NT2/D1 (cell line): Measurements from ENCODE around the gene CSNK1G1.

ENCODE experiments used
- SUZ12 ChIP-seq: IDR thresholded peaks from 2 replicates; pipeline ENCODE4 v1.6.1; 2011; ENCODE audit not compliant: insufficient read length, insufficient read depth; ENCODE audit errors: extremely low read depth
- YY1 ChIP-seq: IDR thresholded peaks from 2 replicates; pipeline ENCODE4 v1.6.1; 2011; ENCODE audit not compliant: insufficient read length, insufficient read depth
- ZNF274 ChIP-seq: IDR thresholded peaks from 2 replicates; pipeline ENCODE4 v1.6.1; 2011; ENCODE audit warnings: mild to moderate bottlenecking, low read depth, low read length

DNA sequence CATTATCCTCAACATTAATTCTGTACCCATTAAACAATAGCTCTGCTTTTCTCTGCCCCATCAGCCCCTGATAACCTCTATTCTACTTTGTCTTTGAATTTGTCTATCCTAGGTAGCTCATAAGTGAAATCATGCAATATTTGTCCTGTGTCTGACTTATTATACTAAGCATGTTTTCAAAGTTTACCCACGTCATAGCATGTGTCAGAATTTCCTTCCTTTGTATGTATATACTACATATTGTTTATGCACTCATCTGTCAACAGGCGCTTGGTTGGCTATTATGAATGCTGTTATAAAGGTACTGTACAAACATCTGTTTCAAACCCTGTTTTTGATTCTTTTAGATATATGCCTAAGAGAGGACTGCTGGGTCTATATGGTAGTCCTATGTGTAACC, 18.2 kb downstream of the CSNK1G1 start:
- TF ChIP-seq YY1 (no peak), ZNF274 (no peak), SUZ12 (no peak)
